ENCODE data around the gene MOV10L1.

Gene MOV10L1

DNA sequence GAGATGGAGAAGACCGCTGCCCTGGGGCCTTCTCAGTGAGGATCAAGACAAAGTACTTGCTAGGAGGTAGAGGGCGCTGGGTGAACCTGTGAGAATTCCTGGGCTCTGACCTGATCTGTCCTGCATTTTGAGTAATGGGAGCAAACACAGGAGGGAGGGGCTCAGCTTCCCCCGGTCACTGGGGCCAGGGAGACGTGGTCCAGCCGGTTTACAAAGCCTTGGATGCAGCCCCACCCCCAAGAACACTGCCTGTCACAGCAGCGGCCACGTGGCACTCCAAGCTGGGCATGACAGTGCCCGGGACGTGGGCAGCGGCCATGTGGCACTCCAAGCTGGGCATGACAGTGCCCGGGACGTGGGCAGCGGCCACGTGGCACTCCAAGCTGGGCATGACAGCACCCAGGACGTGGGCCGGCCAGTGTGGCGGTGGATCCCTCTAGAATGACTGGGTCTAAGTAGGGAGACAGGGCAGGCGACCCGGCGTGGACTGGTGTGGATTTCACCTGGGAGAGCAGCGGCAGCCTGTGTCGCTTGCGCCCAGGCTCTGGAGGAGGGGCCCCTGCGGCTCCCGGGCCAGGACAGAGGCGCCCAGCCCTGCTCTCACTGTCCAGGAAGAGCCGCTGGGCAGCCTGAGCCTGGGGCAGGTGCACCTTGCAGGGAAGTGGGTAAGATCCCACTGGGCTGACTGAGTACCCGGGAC lies 29.2 kb upstream of the MOV10L1 start:
- Histone ChIP-seq H3K36me3 (ENCODE audit: control insufficient read depth, insufficient read depth, low read length) (no peaks in the 10 kb centered on the region), H3K27me3 (ENCODE audit: control insufficient read depth, insufficient read depth, low read length) (peaks cover 15% of the 10 kb centered on the region)

DNA sequence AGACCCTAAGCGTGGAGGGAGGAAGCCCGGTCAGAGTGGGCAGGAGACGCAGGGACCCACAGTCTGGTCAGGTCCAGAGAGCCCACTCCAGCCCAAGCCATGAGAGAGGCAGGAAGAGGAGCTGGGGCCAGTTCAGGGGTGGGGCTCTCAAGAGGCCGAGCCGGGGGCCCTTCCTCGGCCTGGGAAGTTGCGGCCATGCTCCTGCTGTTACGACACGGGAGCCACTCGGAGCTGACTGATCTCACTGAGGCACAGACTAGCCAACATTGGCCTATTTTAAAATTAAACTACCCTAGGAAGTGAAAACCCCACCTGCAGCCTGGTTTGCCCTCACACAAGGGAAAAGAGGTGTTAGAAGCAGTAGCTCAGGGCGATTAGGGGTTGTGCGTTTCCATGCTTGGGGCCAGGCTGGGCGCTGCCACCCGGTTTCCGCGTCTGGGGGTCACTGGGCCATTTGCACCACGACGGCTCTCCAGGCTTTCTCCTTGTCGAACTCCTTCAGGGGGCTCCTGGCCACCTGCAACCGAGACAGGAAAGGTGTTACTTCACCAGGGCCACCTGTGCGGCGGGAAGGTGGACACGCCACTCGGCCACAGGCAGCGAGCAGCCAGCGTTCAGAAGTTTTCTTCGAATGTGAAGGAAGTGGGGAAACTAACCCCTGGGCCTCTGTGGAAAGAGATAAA lies 28.5 kb upstream of the MOV10L1 start:
- Histone ChIP-seq H3K4me1 (ENCODE audit: control insufficient read depth, insufficient read depth, low read length) (no peaks in the 10 kb centered on the region; the same call in 1 of the 2 replicates), H3K9ac (ENCODE audit: low read length) (no peak overlapping the region), H3K9me3 (ENCODE audit: control insufficient read depth, insufficient read depth, low read depth, low read length) (no peaks in the 10 kb centered on the region), H3K27me3 (ENCODE audit: control insufficient read depth, insufficient read depth, low read length) (peaks cover 15% of the 10 kb centered on the region), H3K27ac (ENCODE audit: low read depth, low read length) (no peak overlapping the region), H3K36me3 (ENCODE audit: control insufficient read depth, insufficient read depth, low read length) (no peaks in the 10 kb centered on the region), H3K4me3 (ENCODE audit: low read depth, low read length) (no peak overlapping the region)

More for the DNA sequence above, 29.2 kb upstream of the MOV10L1 start:
- Histone ChIP-seq H3K4me1 (ENCODE audit: control insufficient read depth, insufficient read depth, low read length) (no peaks in the 10 kb centered on the region; the same call in 1 of the 2 replicates), H3K9me3 (ENCODE audit: control insufficient read depth, insufficient read depth, low read depth, low read length) (no peaks in the 10 kb centered on the region), H3K9ac (ENCODE audit: low read length) (no peak overlapping the region), H3K27ac (ENCODE audit: low read depth, low read length) (no peak overlapping the region), H3K4me3 (ENCODE audit: low read depth, low read length) (no peak overlapping the region)

DNA sequence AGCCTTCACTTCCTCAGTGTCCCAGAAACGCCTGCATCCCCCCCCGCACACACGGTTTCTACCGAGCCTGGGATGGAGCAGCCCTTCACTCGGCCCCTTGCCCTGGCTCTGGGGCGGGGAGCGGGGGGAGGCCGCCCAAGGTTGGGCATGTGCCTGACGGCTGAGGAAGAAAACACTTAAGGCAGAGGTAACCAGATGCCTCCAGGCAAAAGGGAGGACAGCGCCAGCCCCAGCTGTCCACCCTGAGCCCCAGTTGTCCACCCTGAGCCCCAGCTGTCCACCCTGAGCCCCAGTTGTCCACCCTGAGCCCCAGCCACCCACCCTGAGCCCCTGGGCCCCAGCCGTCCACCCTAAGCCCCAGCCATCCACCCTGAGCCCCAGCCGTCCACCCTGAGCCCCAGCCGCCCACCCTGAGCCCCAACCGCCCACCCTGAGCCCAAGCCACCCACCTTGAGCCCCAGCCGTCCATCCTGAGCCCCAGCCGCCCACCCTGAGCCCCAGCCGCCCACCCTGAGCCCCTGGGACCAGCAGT lies 27.9 kb upstream of the MOV10L1 start:
- H3K9ac ChIP-seq (ENCODE audit: low read length), result no peak overlapping the region
- no peaks in the 10 kb centered on the region for H3K9me3 ChIP-seq (ENCODE audit: control insufficient read depth, insufficient read depth, low read depth, low read length)
- H3K27me3 ChIP-seq (ENCODE audit: control insufficient read depth, insufficient read depth, low read length), result peaks cover 15% of the 10 kb centered on the region
- H3K4me1 ChIP-seq (ENCODE audit: control insufficient read depth, insufficient read depth, low read length), result no peaks in the 10 kb centered on the region; the same call in 1 of the 2 replicates
- no peak overlapping the region for H3K4me3 ChIP-seq (ENCODE audit: low read depth, low read length)
- H3K27ac ChIP-seq (ENCODE audit: low read depth, low read length), result no peak overlapping the region
- no peaks in the 10 kb centered on the region for H3K36me3 ChIP-seq (ENCODE audit: control insufficient read depth, insufficient read depth, low read length)

DNA sequence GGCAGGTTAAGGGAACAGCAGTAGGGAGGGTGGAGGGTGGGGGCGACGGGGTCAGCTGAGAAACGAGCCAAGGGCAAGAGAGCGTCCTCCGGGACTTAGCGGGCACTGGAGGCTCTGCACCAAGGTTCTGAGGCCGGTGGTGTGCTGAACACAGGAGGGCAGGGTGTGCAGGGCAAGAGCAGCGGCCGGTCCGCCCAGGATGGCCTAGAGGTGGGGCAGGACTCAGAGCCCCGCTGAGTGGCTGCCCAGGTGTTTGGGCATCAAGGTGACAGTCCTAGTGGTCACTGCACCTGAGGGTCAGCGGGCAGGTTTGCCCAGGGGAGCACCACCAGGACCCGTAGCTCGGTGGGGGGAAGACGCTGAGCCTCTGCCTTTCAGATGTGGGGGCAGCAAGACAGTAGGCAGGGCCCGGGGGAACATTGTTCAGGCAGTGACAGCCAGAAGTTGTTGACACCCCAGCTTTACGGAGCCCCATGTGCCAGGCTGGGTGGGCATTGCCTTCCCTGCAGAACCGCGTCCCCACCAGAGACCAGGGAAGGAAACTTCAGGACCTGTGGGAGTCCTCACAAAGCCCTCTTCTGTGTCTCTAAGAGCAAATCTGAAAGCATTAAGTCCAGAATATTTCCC lies 27.2 kb upstream of the MOV10L1 start:
- H3K4me1 ChIP-seq (ENCODE audit: control insufficient read depth, insufficient read depth, low read length), result no peaks in the 10 kb centered on the region; the same call in 1 of the 2 replicates
- H3K9me3 ChIP-seq (ENCODE audit: control insufficient read depth, insufficient read depth, low read depth, low read length), result no peaks in the 10 kb centered on the region
- H3K27me3 ChIP-seq (ENCODE audit: control insufficient read depth, insufficient read depth, low read length), result peaks cover 12% of the 10 kb centered on the region
- H3K4me3 ChIP-seq (ENCODE audit: low read depth, low read length), result no peak overlapping the region
- H3K9ac ChIP-seq (ENCODE audit: low read length), result no peak overlapping the region
- no peak overlapping the region for H3K27ac ChIP-seq (ENCODE audit: low read depth, low read length)
- H3K36me3 ChIP-seq (ENCODE audit: control insufficient read depth, insufficient read depth, low read length), result no peaks in the 10 kb centered on the region

DNA sequence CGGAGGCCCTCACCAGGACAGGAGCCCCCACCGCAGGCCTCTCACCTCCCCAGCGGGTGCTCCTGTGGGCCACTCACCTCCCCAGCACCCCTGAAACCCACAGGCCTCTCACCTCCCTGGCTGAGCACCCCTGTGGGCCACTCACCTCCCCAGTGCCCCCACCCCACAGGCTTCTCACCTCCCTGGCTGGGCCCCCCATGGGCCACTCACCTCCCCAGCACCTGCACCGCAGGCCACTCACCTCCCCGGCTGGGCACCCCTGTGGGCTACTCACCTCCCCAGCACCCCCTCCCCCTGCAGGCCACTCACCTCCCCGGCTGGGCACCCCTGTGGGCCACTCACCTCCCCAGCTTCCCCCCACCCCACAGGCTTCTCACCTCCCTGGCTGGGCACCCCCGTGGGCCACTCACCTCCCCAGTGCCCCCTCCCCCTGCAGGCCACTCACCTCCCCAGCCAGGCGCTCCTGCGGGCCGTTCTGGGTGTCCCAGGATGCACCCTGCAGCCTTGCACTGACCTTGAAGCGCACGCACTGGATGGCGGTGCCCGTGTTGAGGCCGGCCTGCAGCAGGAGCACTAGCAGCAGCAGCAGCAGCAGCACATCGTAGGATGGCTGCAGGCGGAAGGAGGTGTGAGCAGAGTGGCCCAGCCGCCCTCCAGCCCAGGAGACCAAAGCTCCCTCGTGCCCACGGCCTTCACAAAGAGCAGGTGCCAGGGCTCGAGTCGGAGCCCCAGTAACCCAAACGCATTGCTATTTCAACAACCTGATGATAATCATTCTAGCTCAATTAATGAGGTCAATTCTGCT lies 26.0 kb upstream of the MOV10L1 start:
- peaks cover 1% of the 10 kb centered on the region for H3K27me3 ChIP-seq (ENCODE audit: control insufficient read depth, insufficient read depth, low read length)
- no peaks in the 10 kb centered on the region for H3K36me3 ChIP-seq (ENCODE audit: control insufficient read depth, insufficient read depth, low read length)
- no peak overlapping the region for H3K9ac ChIP-seq (ENCODE audit: low read length)
- H3K27ac ChIP-seq (ENCODE audit: low read depth, low read length), result no peak overlapping the region
- H3K4me3 ChIP-seq (ENCODE audit: low read depth, low read length), result no peak overlapping the region
- no peaks in the 10 kb centered on the region; the same call in 1 of the 2 replicates for H3K4me1 ChIP-seq (ENCODE audit: control insufficient read depth, insufficient read depth, low read length)
- H3K9me3 ChIP-seq (ENCODE audit: control insufficient read depth, insufficient read depth, low read depth, low read length), result no peaks in the 10 kb centered on the region

DNA sequence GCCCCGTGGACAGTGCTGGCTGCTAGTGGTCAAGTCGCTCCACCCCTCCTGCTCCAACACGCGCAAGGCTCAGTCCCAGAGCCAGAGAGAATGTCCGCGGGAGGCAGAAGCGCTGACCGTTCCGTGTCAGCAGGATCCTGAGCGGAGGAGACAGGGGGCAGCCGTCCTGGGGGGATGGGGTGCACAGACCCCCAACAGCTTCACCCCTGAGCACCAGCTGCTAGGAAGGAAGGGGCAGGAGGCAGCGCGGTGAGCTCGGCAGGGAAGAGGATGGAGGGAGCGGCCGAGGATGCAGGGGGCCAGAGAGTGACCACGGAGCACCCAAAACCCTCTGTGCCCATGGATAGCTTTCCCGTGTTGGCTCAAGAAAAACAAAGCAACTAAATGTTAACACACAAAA lies 25.4 kb upstream of the MOV10L1 start:
- Histone ChIP-seq H3K27ac (ENCODE audit: low read depth, low read length) (no peak overlapping the region), H3K36me3 (ENCODE audit: control insufficient read depth, insufficient read depth, low read length) (no peaks in the 10 kb centered on the region), H3K4me1 (ENCODE audit: control insufficient read depth, insufficient read depth, low read length) (no peaks in the 10 kb centered on the region; the same call in 1 of the 2 replicates), H3K9ac (ENCODE audit: low read length) (no peak overlapping the region), H3K9me3 (ENCODE audit: control insufficient read depth, insufficient read depth, low read depth, low read length) (no peaks in the 10 kb centered on the region), H3K27me3 (ENCODE audit: control insufficient read depth, insufficient read depth, low read length) (no peaks in the 10 kb centered on the region), H3K4me3 (ENCODE audit: low read depth, low read length) (no peak overlapping the region)

DNA sequence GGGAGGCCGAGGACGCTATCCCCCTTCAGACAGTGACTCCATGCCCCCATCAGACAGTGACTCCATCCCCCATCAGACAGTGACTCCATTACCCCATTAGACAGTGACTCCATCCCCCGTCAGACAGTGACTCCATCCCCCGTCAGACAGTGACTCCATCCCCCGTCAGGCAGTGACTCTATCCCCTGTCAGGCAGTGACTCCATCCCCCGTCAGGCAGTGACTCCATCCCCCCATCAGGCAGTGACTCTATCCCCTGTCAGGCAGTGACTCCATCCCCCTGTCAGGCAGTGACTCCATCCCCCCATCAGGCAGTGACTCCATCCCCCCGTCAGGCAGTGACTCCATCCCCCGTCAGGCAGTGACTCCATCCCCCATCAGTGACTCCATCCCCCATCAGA lies 22.6 kb upstream of the MOV10L1 start:
- Histone ChIP-seq H3K4me3 (ENCODE audit: low read depth, low read length) (no peak overlapping the region), H3K9me3 (ENCODE audit: control insufficient read depth, insufficient read depth, low read depth, low read length) (no peaks in the 10 kb centered on the region), H3K9ac (ENCODE audit: low read length) (no peak overlapping the region), H3K27ac (ENCODE audit: low read depth, low read length) (no peak overlapping the region), H3K4me1 (ENCODE audit: control insufficient read depth, insufficient read depth, low read length) (no peaks in the 10 kb centered on the region), H3K36me3 (ENCODE audit: control insufficient read depth, insufficient read depth, low read length) (no peaks in the 10 kb centered on the region), H3K27me3 (ENCODE audit: control insufficient read depth, insufficient read depth, low read length) (no peaks in the 10 kb centered on the region)

DNA sequence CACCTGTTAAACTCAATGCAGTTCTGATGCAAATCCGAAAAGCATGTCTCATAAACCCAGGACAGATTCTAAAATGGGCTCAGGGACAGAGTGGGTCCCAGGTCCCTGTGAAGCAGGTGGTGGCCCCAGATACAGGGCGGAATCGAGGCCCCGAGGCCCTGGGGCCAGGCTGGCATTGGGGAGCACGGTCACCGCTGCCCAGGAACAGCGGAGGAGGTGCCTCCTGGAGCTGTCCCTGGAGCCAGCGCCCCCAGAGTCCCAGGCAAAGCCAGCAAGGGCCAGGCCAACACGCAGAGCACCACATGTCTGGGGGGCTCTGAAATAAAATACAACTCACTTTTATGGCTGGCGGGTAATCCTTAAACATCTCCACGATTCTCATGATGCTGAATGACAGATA lies 21.7 kb upstream of the MOV10L1 start:
- Histone ChIP-seq H3K4me3 (ENCODE audit: low read depth, low read length) (no peak overlapping the region), H3K36me3 (ENCODE audit: control insufficient read depth, insufficient read depth, low read length) (no peaks in the 10 kb centered on the region), H3K27me3 (ENCODE audit: control insufficient read depth, insufficient read depth, low read length) (no peaks in the 10 kb centered on the region), H3K27ac (ENCODE audit: low read depth, low read length) (no peak overlapping the region), H3K9me3 (ENCODE audit: control insufficient read depth, insufficient read depth, low read depth, low read length) (no peaks in the 10 kb centered on the region), H3K9ac (ENCODE audit: low read length) (no peak overlapping the region), H3K4me1 (ENCODE audit: control insufficient read depth, insufficient read depth, low read length) (no peaks in the 10 kb centered on the region)

DNA sequence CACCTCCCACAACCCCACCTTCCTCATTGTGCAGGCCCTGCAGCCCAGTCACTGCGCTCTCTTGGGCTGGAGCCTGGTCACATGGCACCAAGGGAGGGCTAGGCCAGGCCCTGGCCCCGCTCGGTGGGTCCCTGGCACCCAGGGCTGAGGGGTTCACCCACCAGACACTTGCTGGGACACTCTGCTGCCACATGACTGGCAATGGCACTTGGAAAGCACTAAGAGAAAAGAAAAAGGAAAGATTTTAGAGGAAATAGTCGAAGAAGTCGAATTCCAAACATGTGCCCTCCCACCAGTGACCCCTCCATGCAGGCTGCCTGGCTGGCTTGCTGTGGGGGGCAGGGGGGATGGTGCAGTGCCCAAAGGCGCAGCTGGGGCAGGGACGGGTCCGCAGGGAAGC lies 19.4 kb upstream of the MOV10L1 start:
- H3K4me3 ChIP-seq (ENCODE audit: low read depth, low read length), result no peak overlapping the region
- no peaks in the 10 kb centered on the region for H3K4me1 ChIP-seq (ENCODE audit: control insufficient read depth, insufficient read depth, low read length)
- no peaks in the 10 kb centered on the region for H3K36me3 ChIP-seq (ENCODE audit: control insufficient read depth, insufficient read depth, low read length)
- H3K9ac ChIP-seq (ENCODE audit: low read length), result no peak overlapping the region
- H3K27ac ChIP-seq (ENCODE audit: low read depth, low read length), result no peak overlapping the region
- no peaks in the 10 kb centered on the region for H3K27me3 ChIP-seq (ENCODE audit: control insufficient read depth, insufficient read depth, low read length)
- H3K9me3 ChIP-seq (ENCODE audit: control insufficient read depth, insufficient read depth, low read depth, low read length), result no peaks in the 10 kb centered on the region

DNA sequence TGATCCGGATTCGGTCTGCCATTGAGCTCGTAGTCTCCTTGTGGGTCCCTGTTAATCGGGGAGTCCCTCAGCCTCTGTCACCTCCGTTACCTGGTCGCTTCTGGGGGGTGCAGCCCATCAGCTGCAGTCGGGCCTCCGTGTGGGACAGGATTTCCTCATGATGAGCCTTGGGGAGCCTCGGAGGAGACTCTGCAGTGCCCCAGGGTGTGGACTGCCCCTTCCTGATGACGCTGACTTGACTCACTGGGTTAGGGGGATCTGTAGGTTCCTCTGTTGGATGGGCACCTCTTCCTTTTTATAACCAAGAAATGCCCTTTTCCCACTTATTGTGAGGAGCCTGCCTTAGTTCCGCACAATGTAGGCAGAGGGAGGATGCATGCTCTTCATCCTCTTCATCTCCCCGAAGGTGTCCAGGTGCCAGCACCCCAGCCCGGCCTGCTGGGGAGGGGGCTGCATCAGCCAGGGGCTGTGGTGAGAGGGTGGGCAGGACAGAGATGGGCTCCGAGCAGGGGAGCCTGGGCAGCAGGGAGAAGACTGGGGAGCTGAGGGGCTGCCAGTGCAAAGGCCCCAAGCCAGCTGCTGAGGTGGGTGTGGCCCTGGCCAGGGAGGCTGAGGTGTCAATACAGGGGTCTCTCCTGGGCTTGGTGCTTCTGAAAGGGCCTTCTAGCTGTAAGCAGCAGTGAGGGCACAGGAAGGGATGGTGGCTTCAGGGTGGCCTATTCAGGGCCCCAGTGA lies 18.2 kb upstream of the MOV10L1 start:
- Histone ChIP-seq H3K27ac (ENCODE audit: low read depth, low read length) (no peak overlapping the region), H3K4me3 (ENCODE audit: low read depth, low read length) (no peak overlapping the region), H3K27me3 (ENCODE audit: control insufficient read depth, insufficient read depth, low read length) (no peaks in the 10 kb centered on the region), H3K36me3 (ENCODE audit: control insufficient read depth, insufficient read depth, low read length) (no peaks in the 10 kb centered on the region), H3K9me3 (ENCODE audit: control insufficient read depth, insufficient read depth, low read depth, low read length) (no peaks in the 10 kb centered on the region), H3K4me1 (ENCODE audit: control insufficient read depth, insufficient read depth, low read length) (no peaks in the 10 kb centered on the region), H3K9ac (ENCODE audit: low read length) (no peak overlapping the region)

All from HUES6 (cell line).